ENCODE results near the gene DHRS2. TPM values are rescaled to one million over a fixed set of nuclear protein-coding genes. Genes with fewer than 3 reads are reported as not detected.
"Not testable (repeated sequence)": the region's sequence is repeated elsewhere in the genome, so short reads cannot be mapped to it uniquely, and the experiment has no call there.

DHRS2 gene
- total RNA-seq, 2 donors from 2014 or later, result not detected

DNA sequence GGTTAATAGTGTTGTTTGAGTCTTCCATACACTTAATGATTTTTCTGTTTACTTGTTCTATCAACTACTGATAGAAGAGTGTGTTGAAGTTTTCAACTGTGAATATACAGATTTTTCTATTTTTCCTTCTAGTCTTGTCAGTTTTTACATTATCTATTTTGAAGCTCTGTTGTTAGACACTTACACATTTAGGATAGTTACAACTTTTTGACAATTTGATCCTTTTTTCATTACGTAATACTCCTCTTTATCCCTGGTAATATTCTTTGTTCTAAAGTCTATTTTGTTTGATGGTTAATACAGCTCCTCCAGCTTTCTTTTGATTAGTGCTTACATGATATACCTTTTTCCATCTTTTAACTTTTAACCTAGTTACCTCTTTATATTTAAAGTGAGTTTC, 45.2 kb downstream of the DHRS2 start:
- no peak for ATAC-seq
- DNase-seq, result no peak
- Mint-ChIP-seq H3K27me3 (peaks cover 21% of the 10 kb centered on the region), H3K27ac (no peak overlapping the region), H3K4me1 (no peaks in the 10 kb centered on the region), H3K4me3 (no peak overlapping the region), H3K36me3 (ENCODE audit: low read depth) (no peaks in the 10 kb centered on the region)
- H3K9me3 ChIP-seq (ENCODE audit: control insufficient read depth, low read length, poor library complexity, severe bottlenecking), result no peaks in the 10 kb centered on the region

DNA sequence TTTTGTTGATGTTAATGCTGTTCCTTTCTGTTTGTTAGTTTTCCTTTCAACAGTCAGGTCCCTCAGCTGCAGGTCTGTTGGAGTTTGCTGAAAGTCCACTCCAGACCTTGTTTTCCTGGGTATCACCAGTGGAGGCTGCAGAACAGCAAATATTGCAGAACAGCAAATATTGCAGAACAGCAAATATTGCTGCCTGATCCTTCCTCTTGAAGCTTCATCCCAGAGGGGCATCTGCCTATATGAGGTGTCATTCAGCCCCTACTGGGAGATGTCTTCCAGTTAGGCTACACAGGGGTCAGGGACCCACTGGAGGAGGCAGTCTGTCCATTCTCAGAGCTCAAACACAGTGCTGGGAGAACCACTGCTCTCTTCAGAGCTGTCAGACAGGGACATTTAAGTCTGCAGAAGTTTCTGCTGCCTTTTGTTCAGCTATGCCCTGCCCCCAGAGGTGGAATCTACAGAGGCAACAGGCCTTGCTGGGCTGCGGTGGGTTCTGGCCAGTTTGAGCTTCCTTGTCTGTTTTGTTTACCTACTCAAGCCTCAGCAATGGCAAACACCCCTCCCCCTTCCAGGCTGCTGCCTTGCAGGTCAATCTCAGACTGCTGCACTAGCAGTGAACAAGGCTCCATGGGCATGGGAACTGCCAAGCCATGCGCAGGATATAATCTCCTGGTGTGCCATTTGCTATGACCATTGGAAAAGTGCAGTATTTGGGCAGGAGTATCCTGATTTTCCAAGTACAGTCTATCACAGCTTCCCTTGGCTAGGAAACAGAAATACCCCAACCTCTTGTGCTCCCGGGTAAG, 53.7 kb downstream of the DHRS2 start:
- not testable (repeated sequence) for ATAC-seq; H3K27ac Mint-ChIP-seq; H3K4me3 Mint-ChIP-seq; DNase-seq; H3K27me3 Mint-ChIP-seq; H3K4me1 Mint-ChIP-seq; H3K36me3 Mint-ChIP-seq (ENCODE audit: low read depth); H3K9me3 ChIP-seq (ENCODE audit: control insufficient read depth, low read length, poor library complexity, severe bottlenecking)

DNA sequence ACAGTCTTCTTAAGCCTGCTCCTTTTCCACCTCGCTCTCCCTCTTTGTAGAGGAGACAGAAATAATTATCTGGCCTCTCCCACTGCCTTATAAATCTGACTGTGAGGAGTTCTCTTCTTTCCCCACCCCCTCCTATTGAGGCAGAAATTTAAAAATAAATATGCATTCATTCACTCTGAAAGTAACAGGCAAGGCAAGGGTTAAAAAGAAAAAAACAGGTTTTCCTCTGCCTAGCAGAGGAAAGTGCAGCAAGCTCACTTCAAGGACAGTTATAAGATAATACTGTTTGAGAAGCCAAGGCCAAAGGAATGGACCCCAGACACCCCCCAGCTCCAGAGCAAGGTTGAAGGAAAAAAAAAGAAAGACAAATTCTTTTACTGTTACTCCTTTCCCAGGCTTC, 56.3 kb downstream of the DHRS2 start:
- Mint-ChIP-seq H3K27ac (no peak overlapping the region), H3K4me1 (peaks cover 3% of the 10 kb centered on the region), H3K4me3 (no peak overlapping the region), H3K27me3 (peaks cover 10% of the 10 kb centered on the region), H3K36me3 (ENCODE audit: low read depth) (peaks cover 3% of the 10 kb centered on the region)
- DNase-seq, result no peak
- no peaks in the 10 kb centered on the region for H3K9me3 ChIP-seq (ENCODE audit: control insufficient read depth, low read length, poor library complexity, severe bottlenecking)
- no peak for ATAC-seq

DNA sequence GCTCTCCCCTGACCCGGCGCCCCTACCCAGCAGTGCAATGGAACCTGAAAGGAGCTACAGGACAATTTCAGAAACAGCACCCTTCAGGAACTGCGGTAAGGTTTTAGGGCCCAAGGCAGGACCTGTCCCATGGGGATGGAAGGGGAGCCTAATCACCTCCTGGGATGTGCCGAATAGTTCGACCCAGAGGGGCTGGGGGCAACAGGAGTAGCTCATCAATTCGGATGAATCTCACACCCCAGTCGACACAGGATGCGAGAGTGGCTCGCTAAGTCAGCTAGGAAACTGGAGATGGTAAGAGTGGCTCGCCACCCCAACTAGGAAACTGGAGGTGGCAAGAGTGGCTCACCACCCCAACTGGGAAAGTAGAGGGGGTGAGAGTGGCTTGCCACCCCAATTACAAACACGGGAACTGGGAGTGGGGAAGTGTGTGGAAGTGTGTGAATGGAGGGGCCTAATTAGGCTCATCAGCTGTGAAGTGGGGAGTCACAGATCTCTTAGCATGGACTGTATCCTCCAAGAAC, 57.1 kb downstream of the DHRS2 start:
- Mint-ChIP-seq H3K4me3 (no peak overlapping the region), H3K4me1 (peaks cover 3% of the 10 kb centered on the region), H3K27ac (no peak overlapping the region), H3K36me3 (ENCODE audit: low read depth) (peaks cover 3% of the 10 kb centered on the region), H3K27me3 (peaks cover 18% of the 10 kb centered on the region)
- no peaks in the 10 kb centered on the region for H3K9me3 ChIP-seq (ENCODE audit: control insufficient read depth, low read length, poor library complexity, severe bottlenecking)
- ATAC-seq, result no peak
- DNase-seq, result no peak

DNA sequence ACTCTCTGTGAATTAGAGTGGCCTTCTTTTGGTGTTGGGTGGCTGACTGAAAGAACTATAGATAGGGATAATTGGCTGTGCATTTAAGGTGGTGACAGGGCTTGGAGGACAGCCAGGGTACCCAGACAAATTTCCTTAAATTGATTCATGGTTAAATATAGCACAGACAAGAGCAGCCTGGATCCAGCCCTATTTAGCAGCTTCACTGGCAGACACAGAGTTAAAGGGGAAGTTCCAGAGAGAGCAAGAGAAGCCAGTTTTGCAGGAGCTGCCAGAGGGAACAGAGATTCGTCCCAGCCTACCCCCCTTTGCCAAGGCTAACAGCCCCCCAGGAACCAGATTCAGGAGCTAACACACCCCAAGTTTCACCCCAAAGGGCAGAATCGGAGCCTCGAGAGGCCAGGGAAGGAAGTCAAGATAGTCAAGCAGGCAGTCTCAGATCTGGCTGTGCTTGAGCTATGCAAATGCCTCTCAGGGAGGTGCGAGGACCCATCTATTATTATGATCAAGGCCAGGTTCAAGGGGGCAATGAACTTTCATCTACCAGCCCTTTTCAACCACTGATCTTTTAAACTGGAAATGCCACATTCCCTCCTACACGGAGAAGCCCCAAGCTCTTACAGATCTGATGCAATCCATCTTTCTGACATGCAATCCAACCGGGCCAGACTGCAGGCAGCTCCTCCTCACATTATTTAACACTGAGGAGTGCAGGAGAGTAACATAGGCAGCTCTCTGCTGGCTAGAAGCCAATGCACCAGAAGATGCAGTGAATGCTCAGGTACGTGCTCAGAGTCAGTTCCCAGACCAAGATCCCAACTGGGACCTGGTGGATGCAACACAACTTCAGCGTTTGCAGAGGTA, 58.2 kb downstream of the DHRS2 start:
- Mint-ChIP-seq H3K27ac (no peak overlapping the region), H3K4me1 (peaks cover 3% of the 10 kb centered on the region), H3K4me3 (no peak overlapping the region), H3K27me3 (peaks cover 24% of the 10 kb centered on the region), H3K36me3 (ENCODE audit: low read depth) (peaks cover 3% of the 10 kb centered on the region)
- ATAC-seq (no peak), DNase-seq (no peak)
- H3K9me3 ChIP-seq (ENCODE audit: control insufficient read depth, low read length, poor library complexity, severe bottlenecking), result no peaks in the 10 kb centered on the region

Other genes with a start within 250 kb of the DHRS2 start
- gene MYH6, start 228.1 kb upstream of the DHRS2 start, total RNA-seq, result not detected
- gene MYH7, start 200.7 kb upstream of the DHRS2 start, total RNA-seq, result not detected
- 100 to 1,000 TPM in 1 of 2 donors, 10 to 100 TPM in 1; 97.6 to 120 TPM for gene NGDN, start 166.7 kb upstream of the DHRS2 start, total RNA-seq
- under 1 TPM; 0.16 to 0.27 TPM for gene ZFHX2, start 84.6 kb upstream of the DHRS2 start, total RNA-seq
- gene THTPA, start 80.1 kb upstream of the DHRS2 start, total RNA-seq, result 10 to 100 TPM in 1 of 2 donors, 1 to 10 TPM in 1; 10.0 to 13.6 TPM
- 100 to 1,000 TPM; 268 to 313 TPM for gene AP1G2, start 68.6 kb upstream of the DHRS2 start, total RNA-seq
- not detected for gene JPH4, start 57.6 kb upstream of the DHRS2 start, total RNA-seq

All from T-helper 17 cell (primary cell).